Type B pancreatic cell (in vitro differentiated cells): ENCODE measurements around the gene CLDN25. TPM values are rescaled to one million over a fixed set of nuclear protein-coding genes. Genes with fewer than 3 reads are reported as not detected.
A peak's percentile ranks its signal among the peaks of the same experiment; 100 is the strongest.
"Not testable (repeated sequence)": the region's sequence is repeated elsewhere in the genome, so short reads cannot be mapped to it uniquely, and the experiment has no call there.

Experiments used
- DNase-seq: peaks from one replicate; pipeline ENCODE4 v3.0.0; 2021; ENCODE audit warnings: mixed read lengths; ENCODE audit not compliant: unreplicated experiment; ENCODE audit errors: extremely low spot score
- H3K27ac Mint-ChIP-seq: 2 replicates; pipeline ENCODE4 v1.8.0; 2021; ENCODE audit warnings: mild to moderate bottlenecking, mixed read lengths
- H3K27me3 Mint-ChIP-seq: 2 replicates; pipeline ENCODE4 v1.8.0; 2021; ENCODE audit warnings: mixed read lengths
- H3K36me3 Mint-ChIP-seq: 2 replicates; pipeline ENCODE4 v1.8.0; 2021; ENCODE audit warnings: mixed read lengths
- H3K4me1 Mint-ChIP-seq: one replicate; pipeline ENCODE4 v1.8.0; 2021; ENCODE audit warnings: mixed read lengths; ENCODE audit not compliant: unreplicated experiment
- H3K4me3 Mint-ChIP-seq: 2 replicates; pipeline ENCODE4 v1.8.0; 2021; ENCODE audit warnings: mild to moderate bottlenecking, mixed read lengths
- H3K9me3 Mint-ChIP-seq: 2 replicates; pipeline ENCODE4 v1.8.0; 2021; ENCODE audit warnings: mixed read lengths
- CTCF ChIP-seq: fragments of 200-600 bp; sonication (generic); conservative IDR thresholded peaks from 2 replicates; pipeline ENCODE4 v1.5.0; 2021; ENCODE audit warnings: antibody characterized with exemption, mild to moderate bottlenecking
- total RNA-seq: library from RNA; stranded (reverse); gene quantifications from 2 replicates; pipeline ENCODE4 v1.2.1, GENCODE V29; 2021; ENCODE audit warnings: low replicate concordance

Gene CLDN25
- total RNA-seq, 1 donor from 2014 or later = not detected

- no peaks in the 10 kb centered on the region for H3K4me1 Mint-ChIP-seq
- H3K9me3 Mint-ChIP-seq = peaks cover 5% of the 10 kb centered on the region
- no peak for TF ChIP-seq CTCF
- H3K27me3 Mint-ChIP-seq = no peaks in the 10 kb centered on the region
- no peak overlapping the region for H3K27ac Mint-ChIP-seq
- DNase-seq = no peak
- H3K4me3 Mint-ChIP-seq = no peak overlapping the region
- peaks cover 40% of the 10 kb centered on the region for H3K36me3 Mint-ChIP-seq
Observed at GRCh38 chr11:113760241-113760640, 19.4 kb upstream of the CLDN25 start.

- not testable (repeated sequence) for H3K4me1 Mint-ChIP-seq, H3K4me3 Mint-ChIP-seq, DNase-seq, H3K27me3 Mint-ChIP-seq, H3K27ac Mint-ChIP-seq, H3K9me3 Mint-ChIP-seq
- peaks cover 39% of the 10 kb centered on the region for H3K36me3 Mint-ChIP-seq
Observed at GRCh38 chr11:113763040-113763439, 16.6 kb upstream of the CLDN25 start.

- H3K4me1 Mint-ChIP-seq = no peaks in the 10 kb centered on the region
- no peak overlapping the region for H3K4me3 Mint-ChIP-seq
- H3K36me3 Mint-ChIP-seq = peaks cover 40% of the 10 kb centered on the region
- no peak for DNase-seq
- no peak for TF ChIP-seq CTCF
- H3K27ac Mint-ChIP-seq = no peak overlapping the region
- H3K27me3 Mint-ChIP-seq = no peaks in the 10 kb centered on the region
- peaks cover 5% of the 10 kb centered on the region for H3K9me3 Mint-ChIP-seq
Observed at GRCh38 chr11:113764527-113765219, 14.9 kb upstream of the CLDN25 start.

- Mint-ChIP-seq H3K4me1 (peaks cover 17% of the 10 kb centered on the region), H3K4me3 (peak overlapping the region; percentile 85), H3K36me3 (peaks cover 18% of the 10 kb centered on the region), H3K9me3 (no peaks in the 10 kb centered on the region), H3K27me3 (peaks cover 20% of the 10 kb centered on the region), H3K27ac (peak overlapping the region; percentile 68)
- TF ChIP-seq CTCF = no peak
- DNase-seq = no peak
Observed at GRCh38 chr11:113771964-113772363, 7.6 kb upstream of the CLDN25 start.

GRCh38 chr11:113773092-113773415 is 6.5 kb upstream of the CLDN25 start:
- no peaks in the 10 kb centered on the region for H3K9me3 Mint-ChIP-seq
- H3K27me3 Mint-ChIP-seq = peaks cover 31% of the 10 kb centered on the region
- peak overlapping the region; percentile 97 for H3K27ac Mint-ChIP-seq
- peaks cover 9% of the 10 kb centered on the region for H3K36me3 Mint-ChIP-seq
- DNase-seq = no peak
- TF ChIP-seq CTCF = no peak
- peak overlapping the region; percentile 100 for H3K4me3 Mint-ChIP-seq
- peaks cover 17% of the 10 kb centered on the region for H3K4me1 Mint-ChIP-seq

- H3K9me3 Mint-ChIP-seq = no peaks in the 10 kb centered on the region
- DNase-seq = peak; percentile 96
- peaks cover 17% of the 10 kb centered on the region for H3K4me1 Mint-ChIP-seq
- H3K36me3 Mint-ChIP-seq = peaks cover 8% of the 10 kb centered on the region
- peak within 1 kb of the TSS; percentile 100 for H3K4me3 Mint-ChIP-seq
- peak; percentile 97 for TF ChIP-seq CTCF
- H3K27me3 Mint-ChIP-seq = peaks cover 33% of the 10 kb centered on the region
- H3K27ac Mint-ChIP-seq = peak within 1 kb of the TSS; percentile 97
Observed at GRCh38 chr11:113773416-113774173, 6.0 kb upstream of the CLDN25 start, which contains the start of gene ZW10. Gene ZW10, minus strand, starts transcription at chr11:113773692. Its CDS starts 26 bp downstream, at chr11:113773666.
